ENCODE data around the gene RGS2.

The RGS2 gene

GRCh38 chr1:192771341-192771740 is 37.5 kb upstream of the RGS2 start:
- no peak overlapping the region for H3K4me3 ChIP-seq (ENCODE audit: insufficient read depth, low read depth, low read length)
- H3K4me1 ChIP-seq (ENCODE audit: control insufficient read depth, insufficient read depth, low read length), result no peaks in the 10 kb centered on the region
- no peak overlapping the region for H3K27ac ChIP-seq (ENCODE audit: insufficient read depth, low read depth, low read length, poor library complexity, severe bottlenecking)
- no peaks in the 10 kb centered on the region for H3K9me3 ChIP-seq (ENCODE audit: control insufficient read depth, low read length)
- H3K27me3 ChIP-seq (ENCODE audit: control insufficient read depth, insufficient read depth, low read length, poor library complexity, severe bottlenecking), result no peaks in the 10 kb centered on the region
- 84 to 92% methylated on average over 3 to 4 of the region's 4 CpGs for WGBS, 2 experiments
- no peaks in the 10 kb centered on the region for H3K36me3 ChIP-seq (ENCODE audit: control insufficient read depth, insufficient read depth, low read length)

GRCh38 chr1:192775631-192776030 is 33.2 kb upstream of the RGS2 start:
- no peaks in the 10 kb centered on the region for H3K27me3 ChIP-seq (ENCODE audit: control insufficient read depth, insufficient read depth, low read length, poor library complexity, severe bottlenecking)
- 97 to 100% methylated on average over 1 to 2 of the region's 2 CpGs for WGBS, 2 experiments
- H3K4me3 ChIP-seq (ENCODE audit: insufficient read depth, low read depth, low read length), result no peak overlapping the region
- H3K4me1 ChIP-seq (ENCODE audit: control insufficient read depth, insufficient read depth, low read length), result no peaks in the 10 kb centered on the region
- H3K36me3 ChIP-seq (ENCODE audit: control insufficient read depth, insufficient read depth, low read length), result no peaks in the 10 kb centered on the region
- H3K27ac ChIP-seq (ENCODE audit: insufficient read depth, low read depth, low read length, poor library complexity, severe bottlenecking), result no peak overlapping the region
- no peaks in the 10 kb centered on the region for H3K9me3 ChIP-seq (ENCODE audit: control insufficient read depth, low read length)

GRCh38 chr1:192776206-192776605 is 32.6 kb upstream of the RGS2 start:
- Histone ChIP-seq H3K4me3 (ENCODE audit: insufficient read depth, low read depth, low read length) (no peak overlapping the region), H3K9me3 (ENCODE audit: control insufficient read depth, low read length) (no peaks in the 10 kb centered on the region), H3K27me3 (ENCODE audit: control insufficient read depth, insufficient read depth, low read length, poor library complexity, severe bottlenecking) (no peaks in the 10 kb centered on the region), H3K36me3 (ENCODE audit: control insufficient read depth, insufficient read depth, low read length) (no peaks in the 10 kb centered on the region), H3K27ac (ENCODE audit: insufficient read depth, low read depth, low read length, poor library complexity, severe bottlenecking) (no peak overlapping the region), H3K4me1 (ENCODE audit: control insufficient read depth, insufficient read depth, low read length) (no peaks in the 10 kb centered on the region)
- WGBS, 2 experiments, result 94 to 95% methylated on average over 4 of the region's 4 CpGs

GRCh38 chr1:192776998-192777397 is 31.8 kb upstream of the RGS2 start:
- Histone ChIP-seq H3K27ac (ENCODE audit: insufficient read depth, low read depth, low read length, poor library complexity, severe bottlenecking) (no peak overlapping the region), H3K27me3 (ENCODE audit: control insufficient read depth, insufficient read depth, low read length, poor library complexity, severe bottlenecking) (no peaks in the 10 kb centered on the region), H3K9me3 (ENCODE audit: control insufficient read depth, low read length) (no peaks in the 10 kb centered on the region), H3K4me3 (ENCODE audit: insufficient read depth, low read depth, low read length) (no peak overlapping the region), H3K36me3 (ENCODE audit: control insufficient read depth, insufficient read depth, low read length) (no peaks in the 10 kb centered on the region), H3K4me1 (ENCODE audit: control insufficient read depth, insufficient read depth, low read length) (no peaks in the 10 kb centered on the region)
- 83 to 92% methylated on average over 3 of the region's 3 CpGs for WGBS, 2 experiments

- Histone ChIP-seq H3K4me1 (ENCODE audit: control insufficient read depth, insufficient read depth, low read length) (no peaks in the 10 kb centered on the region), H3K27ac (ENCODE audit: insufficient read depth, low read depth, low read length, poor library complexity, severe bottlenecking) (no peak overlapping the region), H3K9me3 (ENCODE audit: control insufficient read depth, low read length) (no peaks in the 10 kb centered on the region), H3K36me3 (ENCODE audit: control insufficient read depth, insufficient read depth, low read length) (no peaks in the 10 kb centered on the region), H3K27me3 (ENCODE audit: control insufficient read depth, insufficient read depth, low read length, poor library complexity, severe bottlenecking) (no peaks in the 10 kb centered on the region), H3K4me3 (ENCODE audit: insufficient read depth, low read depth, low read length) (no peak overlapping the region)
- WGBS, 2 experiments, result 95 to 97% methylated on average over 6 of the region's 6 CpGs
Observed at GRCh38 chr1:192783791-192784190, 25.0 kb upstream of the RGS2 start.

GRCh38 chr1:192784397-192784796 is 24.4 kb upstream of the RGS2 start:
- H3K36me3 ChIP-seq (ENCODE audit: control insufficient read depth, insufficient read depth, low read length), result no peaks in the 10 kb centered on the region
- no peak overlapping the region for H3K4me3 ChIP-seq (ENCODE audit: insufficient read depth, low read depth, low read length)
- H3K4me1 ChIP-seq (ENCODE audit: control insufficient read depth, insufficient read depth, low read length), result no peaks in the 10 kb centered on the region
- 100% methylated on average over 1 of the region's 2 CpGs; no CpG with 5 or more reads in 1 of the 2 experiments for WGBS, 2 experiments
- H3K27ac ChIP-seq (ENCODE audit: insufficient read depth, low read depth, low read length, poor library complexity, severe bottlenecking), result no peak overlapping the region
- H3K27me3 ChIP-seq (ENCODE audit: control insufficient read depth, insufficient read depth, low read length, poor library complexity, severe bottlenecking), result no peaks in the 10 kb centered on the region
- H3K9me3 ChIP-seq (ENCODE audit: control insufficient read depth, low read length), result no peaks in the 10 kb centered on the region

- WGBS, 2 experiments, result 70 to 93% methylated on average over 1 to 4 of the region's 4 CpGs
Observed at GRCh38 chr1:192786576-192786975, 22.3 kb upstream of the RGS2 start.

GRCh38 chr1:192787914-192788585 is 20.8 kb upstream of the RGS2 start:
- Histone ChIP-seq H3K4me3 (ENCODE audit: insufficient read depth, low read depth, low read length) (no peak overlapping the region), H3K27me3 (ENCODE audit: control insufficient read depth, insufficient read depth, low read length, poor library complexity, severe bottlenecking) (no peaks in the 10 kb centered on the region), H3K36me3 (ENCODE audit: control insufficient read depth, insufficient read depth, low read length) (no peaks in the 10 kb centered on the region), H3K27ac (ENCODE audit: insufficient read depth, low read depth, low read length, poor library complexity, severe bottlenecking) (no peak overlapping the region), H3K9me3 (ENCODE audit: control insufficient read depth, low read length) (no peaks in the 10 kb centered on the region), H3K4me1 (ENCODE audit: control insufficient read depth, insufficient read depth, low read length) (no peaks in the 10 kb centered on the region)
- WGBS, 2 experiments, result 75 to 78% methylated on average over 9 of the region's 9 CpGs

More at GRCh38 chr1:192786576-192786975, 22.3 kb upstream of the RGS2 start:
- no peaks in the 10 kb centered on the region for H3K27me3 ChIP-seq (ENCODE audit: control insufficient read depth, insufficient read depth, low read length, poor library complexity, severe bottlenecking)
- H3K4me3 ChIP-seq (ENCODE audit: insufficient read depth, low read depth, low read length), result no peak overlapping the region
- no peaks in the 10 kb centered on the region for H3K4me1 ChIP-seq (ENCODE audit: control insufficient read depth, insufficient read depth, low read length)
- H3K9me3 ChIP-seq (ENCODE audit: control insufficient read depth, low read length), result no peaks in the 10 kb centered on the region
- no peak overlapping the region for H3K27ac ChIP-seq (ENCODE audit: insufficient read depth, low read depth, low read length, poor library complexity, severe bottlenecking)
- H3K36me3 ChIP-seq (ENCODE audit: control insufficient read depth, insufficient read depth, low read length), result no peaks in the 10 kb centered on the region

- 89 to 93% methylated on average over 2 of the region's 2 CpGs for WGBS, 2 experiments
- no peaks in the 10 kb centered on the region for H3K9me3 ChIP-seq (ENCODE audit: control insufficient read depth, low read length)
- no peak overlapping the region for H3K27ac ChIP-seq (ENCODE audit: insufficient read depth, low read depth, low read length, poor library complexity, severe bottlenecking)
- no peaks in the 10 kb centered on the region for H3K27me3 ChIP-seq (ENCODE audit: control insufficient read depth, insufficient read depth, low read length, poor library complexity, severe bottlenecking)
- H3K36me3 ChIP-seq (ENCODE audit: control insufficient read depth, insufficient read depth, low read length), result no peaks in the 10 kb centered on the region
- H3K4me1 ChIP-seq (ENCODE audit: control insufficient read depth, insufficient read depth, low read length), result no peaks in the 10 kb centered on the region
- no peak overlapping the region for H3K4me3 ChIP-seq (ENCODE audit: insufficient read depth, low read depth, low read length)
Observed at GRCh38 chr1:192789871-192790270, 19.0 kb upstream of the RGS2 start.

- 100% methylated on average over 1 of the region's 2 CpGs for WGBS, 2 experiments
- Histone ChIP-seq H3K36me3 (ENCODE audit: control insufficient read depth, insufficient read depth, low read length) (no peaks in the 10 kb centered on the region), H3K27ac (ENCODE audit: insufficient read depth, low read depth, low read length, poor library complexity, severe bottlenecking) (no peak overlapping the region), H3K4me1 (ENCODE audit: control insufficient read depth, insufficient read depth, low read length) (no peaks in the 10 kb centered on the region), H3K4me3 (ENCODE audit: insufficient read depth, low read depth, low read length) (no peak overlapping the region), H3K27me3 (ENCODE audit: control insufficient read depth, insufficient read depth, low read length, poor library complexity, severe bottlenecking) (no peaks in the 10 kb centered on the region), H3K9me3 (ENCODE audit: control insufficient read depth, low read length) (no peaks in the 10 kb centered on the region)
Observed at GRCh38 chr1:192792628-192793027, 16.2 kb upstream of the RGS2 start.
